HG03103 (cell line): ENCODE results near the gene CDK18.

Source experiments
- ATAC-seq: cut with Tn5 transposase; IDR thresholded peaks from one replicate; pipeline ENCODE4 v1.9.1; 2021; ENCODE audit warnings: low read depth; ENCODE audit not compliant: unreplicated experiment

The CDK18 gene

DNA sequence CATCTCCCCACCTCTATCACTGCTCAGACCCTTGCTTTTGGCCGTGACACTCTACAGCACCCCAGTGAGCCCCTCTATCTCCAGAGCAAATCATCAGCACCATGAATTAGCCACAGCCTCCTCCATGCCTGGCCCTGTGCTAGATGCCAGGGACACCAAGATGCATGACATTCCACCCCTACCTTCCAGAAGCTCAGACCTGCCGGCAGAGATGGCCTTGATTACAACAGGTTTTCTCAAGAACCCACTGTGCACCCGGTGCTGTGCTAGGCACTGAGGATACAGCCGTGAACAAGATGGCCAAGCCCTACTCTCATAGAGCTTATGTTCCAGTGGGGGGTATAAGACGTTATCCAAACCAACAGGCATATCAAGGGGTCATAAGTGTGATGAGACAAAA is 30.6 kb downstream of the CDK18 start:
- no peak for ATAC-seq

GRCh38 chr1:205535866-205536758 is 31.6 kb downstream of the CDK18 start:
- no peak for ATAC-seq

DNA sequence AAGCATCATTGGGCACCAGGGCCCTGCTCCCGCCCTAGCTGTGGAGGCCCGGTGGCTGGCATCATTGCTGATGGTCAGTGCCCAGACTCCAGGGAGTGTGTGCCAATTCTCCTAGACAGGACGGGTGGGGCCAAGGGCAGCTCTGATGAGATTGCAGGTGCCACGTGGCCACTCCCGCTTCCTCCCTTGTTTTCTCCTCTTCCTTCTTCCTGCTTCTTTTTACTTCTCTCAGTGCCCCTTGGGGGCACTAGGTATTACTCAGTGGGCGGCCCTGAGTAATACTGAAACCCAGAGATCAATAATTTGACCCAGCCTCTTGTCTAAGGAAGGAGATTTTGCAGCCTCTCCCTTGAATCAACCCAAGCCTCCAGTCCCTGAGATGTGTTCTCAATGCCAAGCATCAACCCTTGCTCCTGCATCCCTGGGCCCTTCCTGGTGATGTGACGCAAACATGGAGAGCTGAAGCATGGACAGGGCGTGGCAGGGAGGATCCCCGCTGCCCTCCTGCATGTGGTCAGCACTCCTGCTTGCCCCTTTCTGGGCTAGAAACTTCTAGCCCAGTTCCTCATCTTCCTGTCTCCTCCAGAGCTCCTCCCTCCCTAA is 32.4 kb downstream of the CDK18 start:
- no peak for ATAC-seq

GRCh38 chr1:205537386-205538018 is 33.0 kb downstream of the CDK18 start:
- ATAC-seq = no peak

DNA sequence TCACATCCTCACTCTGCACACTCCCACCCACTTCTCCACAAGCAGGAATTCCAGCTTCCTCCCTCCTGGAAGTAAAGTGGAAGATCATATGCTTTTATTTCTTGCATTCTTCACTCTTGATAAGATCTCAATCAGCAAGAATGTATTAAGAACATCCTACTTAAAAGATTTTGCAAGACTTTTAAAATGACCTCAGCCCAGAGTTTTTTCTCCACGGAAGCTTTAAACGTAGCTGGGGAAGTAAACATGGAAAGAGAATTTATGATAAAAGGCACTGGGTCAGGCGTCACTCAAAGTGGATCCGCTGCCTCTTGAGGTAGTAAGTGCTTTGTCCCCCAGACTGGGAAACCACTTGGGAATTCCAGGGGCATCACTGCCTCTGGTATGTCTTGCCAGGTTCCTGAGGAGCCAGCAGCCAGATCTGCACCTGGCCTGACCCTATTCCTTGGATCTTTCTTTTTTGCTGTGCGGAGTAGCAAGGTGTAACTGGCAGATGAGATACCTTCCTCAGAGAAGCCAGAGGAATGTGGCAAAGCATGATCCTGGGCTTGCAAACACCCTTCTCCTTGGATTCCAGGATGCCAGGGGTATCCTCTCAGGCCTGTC is 33.9 kb downstream of the CDK18 start:
- ATAC-seq = no peak

- no peak for ATAC-seq
These were observed 36.9 kb downstream of the CDK18 start for GRCh38 chr1:205541161-205541886.

DNA sequence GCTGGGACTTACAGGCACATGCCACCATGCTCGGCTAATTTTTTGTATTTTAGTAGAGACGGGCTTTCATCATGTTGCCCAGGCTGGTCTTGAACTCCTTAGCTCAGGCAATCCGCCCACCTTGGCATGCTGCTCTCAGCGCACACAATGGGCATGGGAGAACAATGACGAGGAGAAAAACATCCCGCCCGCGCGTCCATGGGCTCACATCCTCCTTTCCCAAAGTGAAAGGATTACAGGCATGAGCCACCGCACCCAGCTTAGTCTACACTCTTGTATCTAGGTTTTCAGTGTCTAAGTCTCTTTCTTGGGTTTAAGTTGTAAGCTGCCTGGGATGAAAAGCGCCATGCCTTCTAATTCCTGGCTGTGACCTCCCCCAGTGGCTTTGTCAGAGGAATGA is 37.9 kb downstream of the CDK18 start:
- no peak for ATAC-seq

- no peak for ATAC-seq
These were observed 39.2 kb downstream of the CDK18 start for GRCh38 chr1:205543351-205544301.

DNA sequence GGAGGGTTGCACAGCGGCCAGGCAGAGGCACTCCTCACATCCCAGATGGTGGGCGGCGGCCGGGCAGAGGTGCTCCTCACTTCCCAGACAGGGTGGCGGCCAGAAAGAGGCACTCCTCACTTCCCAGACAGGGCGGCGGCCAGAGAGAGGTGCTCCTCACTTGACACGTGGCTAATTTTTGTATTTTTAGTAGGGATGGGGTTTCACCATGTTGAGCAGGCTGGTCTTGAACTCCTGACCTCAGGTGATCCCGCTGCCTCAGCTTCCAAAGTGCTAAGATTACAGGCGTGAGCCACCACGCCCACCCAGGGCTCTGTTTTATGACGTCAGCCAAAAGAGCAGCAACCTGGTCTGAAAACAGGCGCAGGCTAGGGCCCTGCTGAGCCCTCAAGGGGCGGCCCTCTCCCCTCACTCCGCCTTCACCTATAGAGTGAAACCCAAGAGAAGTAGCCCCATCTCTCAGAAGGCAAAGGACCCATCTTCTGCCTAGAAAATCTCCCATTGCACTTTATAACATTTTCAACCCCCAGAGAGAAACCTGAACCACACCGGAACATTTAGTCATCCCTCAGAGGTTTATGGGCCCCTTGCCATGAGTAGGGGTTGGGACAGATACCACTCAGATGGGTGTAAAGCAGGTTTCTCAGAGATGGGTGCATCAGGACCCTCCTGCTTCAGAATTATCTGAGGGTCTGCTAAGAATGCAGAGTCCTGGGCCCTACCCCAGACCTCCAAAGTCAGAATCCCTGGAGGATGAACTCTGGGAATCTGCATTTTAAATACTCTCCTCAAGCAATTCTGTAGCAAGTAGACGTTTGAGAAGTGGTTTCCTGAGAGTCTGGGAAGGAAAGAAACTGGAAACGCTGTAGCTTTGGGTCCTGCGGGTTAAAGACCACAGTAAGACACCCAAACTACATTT is 40.8 kb downstream of the CDK18 start:
- ATAC-seq = no peak

DNA sequence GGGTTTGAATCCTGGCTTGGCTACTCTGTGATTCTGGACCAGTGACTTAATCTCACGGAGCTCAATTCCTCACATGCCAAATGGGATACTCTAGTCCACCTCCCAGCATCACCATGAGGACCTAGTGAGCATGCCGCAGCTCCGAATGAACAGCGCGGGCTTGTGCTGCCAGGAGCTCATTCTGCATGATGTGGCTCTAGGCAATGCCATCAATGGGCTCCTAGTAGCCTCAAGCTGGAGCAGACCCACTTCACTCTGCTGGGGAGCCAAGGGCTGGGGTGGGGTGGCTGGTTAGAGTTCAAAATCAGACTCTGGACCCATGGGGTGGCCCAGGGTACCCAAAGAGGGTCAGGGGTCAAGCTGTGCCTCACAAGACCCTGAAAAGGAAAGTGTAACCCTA is 41.5 kb downstream of the CDK18 start:
- no peak for ATAC-seq

DNA sequence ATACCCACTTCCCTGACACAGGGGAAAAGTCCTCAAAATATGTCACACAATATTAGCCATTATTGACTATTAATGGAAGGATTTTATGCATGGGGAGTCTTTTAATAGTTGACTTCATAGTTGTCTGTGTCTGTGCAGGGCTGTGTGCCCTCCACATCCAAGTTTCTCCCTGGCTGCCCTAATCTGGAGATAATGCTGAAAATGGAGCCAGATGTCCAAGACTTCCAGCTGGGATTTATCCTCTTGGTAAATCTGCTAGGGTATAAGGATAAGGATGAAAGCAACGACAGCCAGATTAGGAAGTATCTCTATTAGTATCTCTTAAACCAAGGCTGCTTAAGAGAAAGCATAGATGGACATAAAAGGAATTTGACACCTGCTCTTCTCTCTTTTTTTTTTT is 42.1 kb downstream of the CDK18 start:
- no peak for ATAC-seq

DNA sequence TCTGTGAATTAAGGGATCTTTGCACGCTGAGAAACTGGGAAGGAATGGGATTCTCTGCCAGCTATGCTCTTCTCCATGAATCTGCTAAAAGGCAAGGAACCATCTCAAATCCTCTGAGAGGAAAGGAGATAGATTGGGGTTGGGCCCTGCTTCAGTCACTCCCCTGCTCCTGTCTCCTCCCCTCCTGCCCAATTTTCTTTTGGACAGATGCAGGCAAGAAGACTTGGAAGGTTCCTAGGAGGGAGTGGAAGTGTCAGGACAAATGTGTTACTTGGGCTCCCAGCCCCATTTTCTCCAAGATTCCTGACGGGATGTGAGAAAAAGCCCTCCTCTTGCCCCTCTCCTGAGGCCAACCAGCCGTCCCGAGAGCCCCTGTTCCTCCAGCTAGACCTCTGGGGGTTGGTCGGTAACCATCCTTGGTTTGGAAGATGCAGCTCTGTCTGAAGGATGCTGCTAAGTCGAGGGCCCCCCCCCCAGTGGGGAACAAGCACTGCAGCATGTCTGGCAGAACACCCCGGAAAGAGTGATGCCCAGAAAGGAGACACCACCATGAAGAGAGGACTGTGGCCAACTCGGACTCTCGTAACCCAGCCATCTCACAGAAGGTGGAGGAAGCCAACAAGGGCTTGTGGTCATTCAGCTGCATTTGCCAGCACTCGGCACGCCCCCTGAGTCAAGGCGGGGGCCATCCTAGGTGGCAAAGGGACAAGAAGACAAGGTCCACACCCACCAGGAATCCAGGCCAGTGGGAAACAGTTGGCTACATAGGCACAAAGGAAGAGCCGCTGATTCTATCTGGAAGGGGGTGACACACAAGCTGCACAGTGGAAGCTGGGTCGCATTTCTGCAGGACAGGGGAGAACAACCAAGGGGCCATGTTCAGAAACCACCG is 43.7 kb downstream of the CDK18 start:
- no peak for ATAC-seq

- no peak for ATAC-seq
These were observed 49.8 kb downstream of the CDK18 start for GRCh38 chr1:205554026-205554811.

DNA sequence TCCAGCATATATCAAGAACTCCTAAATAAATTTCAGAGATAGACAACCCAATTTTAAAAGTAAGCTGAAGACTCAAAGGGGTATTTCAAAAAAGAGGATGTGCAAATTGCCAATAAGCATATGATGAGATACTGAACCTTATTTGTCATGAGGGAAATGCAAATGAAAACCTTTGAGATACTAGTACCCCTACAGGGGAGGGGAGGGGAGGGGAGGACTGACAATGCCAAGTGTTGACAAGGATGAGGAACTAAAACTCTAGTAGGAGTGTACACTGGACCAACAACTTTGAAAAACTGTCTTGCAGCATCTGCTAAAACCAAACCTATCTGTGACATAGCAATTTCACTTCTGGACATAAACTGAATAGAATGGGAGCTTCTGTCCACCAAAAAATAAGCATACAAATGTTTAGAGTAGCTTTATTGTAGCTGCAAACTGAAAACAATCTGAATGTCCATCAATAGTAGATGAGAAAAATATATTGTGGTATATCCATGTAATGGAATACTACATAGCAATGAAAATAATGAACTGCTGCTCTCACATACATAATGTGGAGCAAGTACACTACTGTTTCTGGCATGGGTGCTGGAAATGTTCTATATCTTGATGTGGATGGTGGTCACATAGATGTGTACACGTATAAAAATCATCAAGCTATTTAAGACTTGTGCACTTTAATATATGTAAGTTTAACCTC is 57.2 kb downstream of the CDK18 start:
- no peak for ATAC-seq

GRCh38 chr1:205563927-205564441 is 59.5 kb downstream of the CDK18 start:
- no peak for ATAC-seq

DNA sequence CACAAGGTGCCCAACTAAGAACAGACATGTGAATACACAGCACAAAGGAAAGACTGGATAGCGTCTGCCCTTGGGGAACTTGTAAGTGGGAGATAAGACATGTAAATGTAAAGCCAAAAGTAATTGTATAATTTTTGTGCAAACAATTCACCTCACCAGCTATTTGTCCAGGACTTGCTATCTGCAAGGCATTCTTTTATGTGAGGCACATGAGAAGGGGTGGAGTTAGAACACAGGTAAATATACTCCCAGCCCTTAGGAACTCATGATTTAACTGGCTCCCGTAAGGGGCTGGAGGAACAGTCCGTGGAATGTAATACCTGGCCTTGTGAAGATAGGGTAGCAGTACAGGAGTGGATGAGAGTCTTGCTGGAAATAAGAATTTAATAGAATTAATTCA is 61.3 kb downstream of the CDK18 start:
- no peak for ATAC-seq
